H7 (cell line): ENCODE data around the gene OR2T29. TPM values are rescaled to one million over a fixed set of nuclear protein-coding genes. Genes with fewer than 3 reads are reported as not detected.
"Not testable (repeated sequence)": the region's sequence is repeated elsewhere in the genome, so short reads cannot be mapped to it uniquely, and the experiment has no call there.

Source experiments
- DNase-seq: peaks from one replicate; pipeline ENCODE4 v3.0.0; 2012
- H3K27me3 ChIP-seq: 2 replicates; pipeline ENCODE4 v1.6.0; 2011; ENCODE audit warnings: mild to moderate bottlenecking, low read length; ENCODE audit not compliant: control insufficient read depth, insufficient read depth
- H3K36me3 ChIP-seq: replicated peaks from 2 replicates; pipeline ENCODE4 v1.5.1; 2011; ENCODE audit warnings: low read length; ENCODE audit not compliant: control insufficient read depth, insufficient read depth
- H3K4me3 ChIP-seq: 2 replicates; pipeline ENCODE4 v1.5.1; 2011; ENCODE audit warnings: low read depth, mild to moderate bottlenecking, control low read depth, low read length, moderate library complexity; ENCODE audit not compliant: insufficient read depth
- total RNA-seq: library from RNA; depleted of rRNA; stranded (reverse); fragments of >200 nt; shearing (Covaris generic); gene quantifications from 2 replicates; pipeline ENCODE4 v1.2.3, GENCODE V29; 2014; rRNA removed

Gene OR2T29
- not detected in 2 replicates for total RNA-seq

GRCh38 chr1:248562672-248563071, at the start of gene OR2T29:
Gene OR2T29, minus strand, starts transcription at chr1:248562772. Its CDS starts 3,281 bp downstream, at chr1:248559491.
- H3K4me3 ChIP-seq, H3K27me3 ChIP-seq, DNase-seq, H3K36me3 ChIP-seq: not testable (repeated sequence)

GRCh38 chr1:248611883-248612414, 49.4 kb upstream of the OR2T29 start:
- DNase-seq, result no peak
- no peaks in the 10 kb centered on the region for H3K27me3 ChIP-seq
- H3K4me3 ChIP-seq, result no peak overlapping the region
- H3K36me3 ChIP-seq, result no peaks in the 10 kb centered on the region

- DNase-seq, result no peak
- Histone ChIP-seq H3K36me3 (no peaks in the 10 kb centered on the region), H3K4me3 (no peak overlapping the region), H3K27me3 (no peaks in the 10 kb centered on the region)
Measured at GRCh38 chr1:248610301-248610700, 47.7 kb upstream of the OR2T29 start.

GRCh38 chr1:248599396-248599795, 36.8 kb upstream of the OR2T29 start:
- H3K36me3 ChIP-seq, result no peaks in the 10 kb centered on the region
- no peak for DNase-seq
- no peak overlapping the region for H3K4me3 ChIP-seq
- H3K27me3 ChIP-seq, result no peaks in the 10 kb centered on the region

GRCh38 chr1:248597589-248597988, 35.0 kb upstream of the OR2T29 start, which contains the start of gene OR2T10:
Gene OR2T10, minus strand, starts transcription at chr1:248597700. Its CDS starts 3,932 bp downstream, at chr1:248593768.
- Histone ChIP-seq H3K27me3 (no peaks in the 10 kb centered on the region), H3K36me3 (no peaks in the 10 kb centered on the region), H3K4me3 (no peak within 1 kb of the TSS)
- no peak for DNase-seq

- Histone ChIP-seq H3K4me3 (no peak overlapping the region), H3K27me3 (no peaks in the 10 kb centered on the region), H3K36me3 (no peaks in the 10 kb centered on the region)
- no peak for DNase-seq
Measured at GRCh38 chr1:248596615-248597014, 34.0 kb upstream of the OR2T29 start.

GRCh38 chr1:248593226-248593625, 30.7 kb upstream of the OR2T29 start:
- Histone ChIP-seq H3K27me3 (no peaks in the 10 kb centered on the region), H3K4me3 (no peak overlapping the region), H3K36me3 (no peaks in the 10 kb centered on the region)
- no peak for DNase-seq

GRCh38 chr1:248592655-248593054, 30.1 kb upstream of the OR2T29 start:
- no peak for DNase-seq
- H3K4me3 ChIP-seq, result no peak overlapping the region
- no peaks in the 10 kb centered on the region for H3K27me3 ChIP-seq

GRCh38 chr1:248590055-248590454, 27.5 kb upstream of the OR2T29 start:
- no peak for DNase-seq
- no peak overlapping the region for H3K4me3 ChIP-seq
- no peaks in the 10 kb centered on the region for H3K27me3 ChIP-seq
- H3K36me3 ChIP-seq, result no peaks in the 10 kb centered on the region

More at GRCh38 chr1:248592655-248593054, 30.1 kb upstream of the OR2T29 start:
- no peaks in the 10 kb centered on the region for H3K36me3 ChIP-seq

GRCh38 chr1:248589334-248589733, 26.8 kb upstream of the OR2T29 start:
- H3K27me3 ChIP-seq, result no peaks in the 10 kb centered on the region
- no peaks in the 10 kb centered on the region for H3K36me3 ChIP-seq
- no peak overlapping the region for H3K4me3 ChIP-seq
- no peak for DNase-seq

GRCh38 chr1:248585266-248585665, 22.7 kb upstream of the OR2T29 start:
- Histone ChIP-seq H3K4me3 (no peak overlapping the region), H3K27me3 (no peaks in the 10 kb centered on the region), H3K36me3 (no peaks in the 10 kb centered on the region)
- no peak for DNase-seq

- Histone ChIP-seq H3K36me3 (no peaks in the 10 kb centered on the region), H3K27me3 (no peaks in the 10 kb centered on the region), H3K4me3 (no peak overlapping the region)
- DNase-seq, result no peak
Measured at GRCh38 chr1:248576260-248576980, 13.8 kb upstream of the OR2T29 start.

GRCh38 chr1:248574657-248575056, 12.1 kb upstream of the OR2T29 start, which contains the start of gene OR2T34:
Gene OR2T34, minus strand, starts transcription at chr1:248574757. Its CDS starts 0 bp downstream, at chr1:248574757.
- H3K4me3 ChIP-seq, H3K27me3 ChIP-seq, H3K36me3 ChIP-seq, DNase-seq: not testable (repeated sequence)

- H3K27me3 ChIP-seq, DNase-seq, H3K4me3 ChIP-seq, H3K36me3 ChIP-seq: not testable (repeated sequence)
Measured at GRCh38 chr1:248573856-248574255, 11.3 kb upstream of the OR2T29 start.

- DNase-seq, H3K27me3 ChIP-seq, H3K36me3 ChIP-seq, H3K4me3 ChIP-seq: not testable (repeated sequence)
Measured at GRCh38 chr1:248572049-248572448, 9.5 kb upstream of the OR2T29 start.
